Naive thymus-derived CD4-positive, alpha-beta T cell (primary cell): ENCODE results near the gene ECE2. TPM values are rescaled to one million over a fixed set of nuclear protein-coding genes. Genes with fewer than 3 reads are reported as not detected.

Experiments
- ATAC-seq: fragments of 150-1000 bp; cut with Tn5 transposase; 2 replicates; pipeline ENCODE4 v1.10.0; 2021; ENCODE audit warnings: mild to moderate bottlenecking, moderate library complexity
- CTCF ChIA-PET: fragments of 350-600 bp; sonication (Branson Sonifier 250); formaldehyde crosslinking; loops from one replicate; lab custom pipeline; 2021; ENCODE audit warnings: antibody characterized with exemption; lab: Charles Lee
- POLR2A ChIA-PET: fragments of 350-600 bp; sonication (Branson Sonifier 250); formaldehyde crosslinking; loops from one replicate; lab custom pipeline; 2021; ENCODE audit warnings: antibody characterized with exemption, inconsistent platforms; lab: Charles Lee
- DNase-seq, 9 donors: peaks; one replicate each; pipeline versions ENCODE4 v3.0.0 to v3.0.0-alpha.2; 2020 to 2022; ENCODE audit warnings: mixed read lengths in 1 of 9
- H3K27ac ChIP-seq: one replicate; pipeline ENCODE4 v1.7.0; 2013; ENCODE audit warnings: mild to moderate bottlenecking, low read depth, low read length, moderate library complexity
- H3K27me3 ChIP-seq, 2 donors: one replicate each; pipeline ENCODE4 v1.7.0; 2013; ENCODE audit warnings: low read length in 2 of 2, mild to moderate bottlenecking in 2 of 2, moderate library complexity in 2 of 2; ENCODE audit not compliant: control insufficient read depth in 2 of 2, insufficient read depth in 2 of 2
- H3K36me3 ChIP-seq, 3 experiments: 1 replicate in 2 of 3; 2 replicates in 1 of 3; pipeline ENCODE4 v1.7.0; 2013; ENCODE audit warnings: low read length in 3 of 3, mild to moderate bottlenecking in 3 of 3, moderate library complexity in 1 of 3; ENCODE audit not compliant: insufficient read depth in 3 of 3, control insufficient read depth in 2 of 3
- H3K4me1 ChIP-seq, 2 donors: one replicate each; pipeline ENCODE4 v1.7.0; 2013; ENCODE audit warnings: low read length in 2 of 2, mild to moderate bottlenecking in 2 of 2, moderate library complexity in 1 of 2; ENCODE audit not compliant: control insufficient read depth in 2 of 2, insufficient read depth in 2 of 2
- H3K4me3 ChIP-seq: 2 replicates; pipeline ENCODE4 v1.7.0; 2013; ENCODE audit warnings: mild to moderate bottlenecking, low read length
- H3K9me3 ChIP-seq, 3 experiments: 1 replicate in 2 of 3; 2 replicates in 1 of 3; pipeline ENCODE4 v1.7.0; 2013; ENCODE audit warnings: low read length in 3 of 3; ENCODE audit not compliant: control insufficient read depth in 2 of 3
- H3K27ac Mint-ChIP-seq, 9 donors: one replicate each; pipeline ENCODE4 v1.8.0; 2020 to 2022; ENCODE audit warnings: mixed read lengths in 9 of 9, mild to moderate bottlenecking in 8 of 9, moderate library complexity in 5 of 9, inconsistent platforms in 2 of 9
- H3K27me3 Mint-ChIP-seq, 5 donors: one replicate each; pipeline ENCODE4 v1.8.0; 2021 to 2022; ENCODE audit warnings: mixed read lengths in 5 of 5, mild to moderate bottlenecking in 1 of 5
- H3K36me3 Mint-ChIP-seq, 5 donors: one replicate each; pipeline ENCODE4 v1.8.0; 2020 to 2022; ENCODE audit warnings: mixed read lengths in 5 of 5, mild to moderate bottlenecking in 3 of 5, inconsistent platforms in 1 of 5
- H3K4me1 Mint-ChIP-seq, 7 donors: one replicate each; pipeline ENCODE4 v1.8.0; 2020 to 2022; ENCODE audit warnings: mixed read lengths in 7 of 7, mild to moderate bottlenecking in 3 of 7, inconsistent platforms in 1 of 7
- H3K4me3 Mint-ChIP-seq, 10 donors: one replicate each; pipeline ENCODE4 v1.8.0; 2020 to 2022; ENCODE audit warnings: mild to moderate bottlenecking in 10 of 10, mixed read lengths in 10 of 10, moderate library complexity in 6 of 10, inconsistent platforms in 2 of 10
- H3K9me3 Mint-ChIP-seq, 11 donors: one replicate each; pipeline ENCODE4 v1.8.0; 2020 to 2022; ENCODE audit warnings: mixed read lengths in 11 of 11, mild to moderate bottlenecking in 4 of 11, inconsistent platforms in 1 of 11, moderate library complexity in 1 of 11
- intact Hi-C, 2 donors: fragments of 100-400 bp; cut with micrococcal nuclease; formaldehyde crosslinking; loops; one replicate each; pipeline ENCODE4 v1.15.1; 2023
- polyA plus RNA-seq, 2 donors: library from polyadenylated mRNA; unstranded; fragments of 300-500 nt; fragmentation: Illumina TruSeq; gene quantifications; one replicate each; pipeline ENCODE4 v1.2.3, GENCODE V29; 2021
- total RNA-seq, 6 experiments: library from RNA in 5 of 6; stranded (reverse) in 5 of 6; gene quantifications; 1 replicate in 5 of 6; 2 replicates in 1 of 6; pipeline ENCODE4 v1.2.3 and lab custom pipeline; 2021 to 2026

ECE2 gene
- total and polyA plus RNA-seq, 7 experiments from 2014 or later: not detected

DNA sequence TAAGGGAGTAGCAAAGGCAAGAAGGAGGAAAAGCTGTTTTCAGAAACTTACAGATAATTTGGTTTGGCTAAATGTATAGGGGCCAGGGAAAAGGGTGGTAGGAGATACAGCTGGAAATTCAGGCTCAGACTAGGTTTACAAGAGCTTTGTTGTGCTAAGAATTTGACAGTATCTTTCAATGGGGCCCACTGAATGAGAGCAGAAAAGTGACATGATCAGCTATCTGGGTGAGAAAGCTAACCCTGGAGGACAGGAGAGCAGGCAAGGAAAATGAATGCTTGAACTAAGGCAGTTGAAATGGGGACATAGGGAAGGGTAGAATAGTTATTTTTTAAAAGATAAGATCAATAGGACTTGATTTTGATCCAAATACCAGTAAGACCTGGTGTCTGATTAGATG is 35.8 kb downstream of the ECE2 start:
- peaks cover 6 to 17% (median 9%) of the 10 kb centered on the region in 7 donors for H3K4me1 Mint-ChIP-seq
- peak overlapping the region in 2 of 9 donors; percentile 16 to 36 for H3K27ac Mint-ChIP-seq
- H3K4me1 ChIP-seq: peaks cover 0 to 15% of the 10 kb centered on the region in 2 donors
- H3K36me3 Mint-ChIP-seq: peaks cover 13 to 25% (median 21%) of the 10 kb centered on the region in 5 donors
- no peak for DNase-seq
- no peak for ATAC-seq
- no peaks in the 10 kb centered on the region for H3K9me3 Mint-ChIP-seq
- peaks cover 8 to 24% (median 11%) of the 10 kb centered on the region in 3 experiments for H3K36me3 ChIP-seq
- intact Hi-C loops: loop anchor here in 1 of 2 donors (5.0 kb wide), 1 partner anchor 614 kb away; the partner anchor contains the start of gene YEATS2
- H3K4me3 Mint-ChIP-seq: peak overlapping the region in 5 of 10 donors; percentile 3 to 53 (median 42)
- POLR2A ChIA-PET: interaction anchor here (0.6 to 1.8 kb wide), 4 partner anchors 9 to 1506 kb away, joined by 3 to 7 read pairs (median 3); no protein-coding TSS in a partner anchor
- H3K9me3 ChIP-seq: no peaks in the 10 kb centered on the region
- H3K27me3 Mint-ChIP-seq: no peaks in the 10 kb centered on the region
- no peak overlapping the region for H3K27ac ChIP-seq
- no peak overlapping the region for H3K4me3 ChIP-seq
- no peaks in the 10 kb centered on the region for H3K27me3 ChIP-seq
- CTCF ChIA-PET: interaction anchor here (0.6 kb wide), 1 partner anchor 1639 kb away, joined by 3 read pairs; no protein-coding TSS in a partner anchor

DNA sequence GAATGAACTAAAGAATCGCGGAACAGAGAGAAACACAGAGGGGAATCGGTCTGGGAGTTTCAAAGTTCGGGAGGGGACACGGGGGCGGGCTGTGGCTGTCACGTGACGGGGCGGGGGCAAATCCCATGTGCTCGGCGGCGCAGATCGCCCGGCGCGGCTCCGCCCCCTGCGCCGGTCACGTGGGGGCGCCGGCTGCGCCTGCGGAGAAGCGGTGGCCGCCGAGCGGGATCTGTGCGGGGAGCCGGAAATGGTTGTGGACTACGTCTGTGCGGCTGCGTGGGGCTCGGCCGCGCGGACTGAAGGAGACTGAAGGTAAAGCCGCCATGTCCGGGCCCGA is 38.5 kb downstream of the ECE2 start, which contains the start of gene EIF4G1:
Gene EIF4G1, plus strand, starts transcription at position 244 of the 337 bp plus-strand sequence. CDS start 1,191 bp downstream, outside the sequence.
- peaks cover 0 to 11% (median 5%) of the 10 kb centered on the region in 5 donors for H3K36me3 Mint-ChIP-seq
- H3K27ac ChIP-seq: peak within 1 kb of the TSS; percentile 93
- no peaks in the 10 kb centered on the region for H3K27me3 Mint-ChIP-seq
- H3K4me1 Mint-ChIP-seq: peaks cover 15 to 35% (median 28%) of the 10 kb centered on the region in 7 donors
- H3K4me3 Mint-ChIP-seq: peak within 1 kb of the TSS; percentile 79 to 94 (median 88)
- CTCF ChIA-PET: no interaction called here
- ATAC-seq (peak; percentile 95), DNase-seq (peak; percentile 89 to 95 (median 91))
- intact Hi-C loops: loop anchor here (1.0 to 5.0 kb wide), 7 partner anchors 15 to 617 kb away; partner anchors contain the start of genes ABCF3 (in 2 of the 2), PSMD2 (in 2 of the 2), AP2M1 (in 1 of the 2) and EEF1AKMT4 (in 1 of the 2)
- H3K27me3 ChIP-seq: no peaks in the 10 kb centered on the region
- POLR2A ChIA-PET: no interaction called here
- H3K36me3 ChIP-seq: peaks cover 0 to 21% (median 8%) of the 10 kb centered on the region in 3 experiments
- peak within 1 kb of the TSS; percentile 73 for H3K4me3 ChIP-seq
- no peaks in the 10 kb centered on the region for H3K9me3 ChIP-seq
- peak within 1 kb of the TSS; percentile 68 to 95 (median 89) for H3K27ac Mint-ChIP-seq
- peaks cover 0 to 17% of the 10 kb centered on the region in 2 donors for H3K4me1 ChIP-seq
- H3K9me3 Mint-ChIP-seq: no peaks in the 10 kb centered on the region

DNA sequence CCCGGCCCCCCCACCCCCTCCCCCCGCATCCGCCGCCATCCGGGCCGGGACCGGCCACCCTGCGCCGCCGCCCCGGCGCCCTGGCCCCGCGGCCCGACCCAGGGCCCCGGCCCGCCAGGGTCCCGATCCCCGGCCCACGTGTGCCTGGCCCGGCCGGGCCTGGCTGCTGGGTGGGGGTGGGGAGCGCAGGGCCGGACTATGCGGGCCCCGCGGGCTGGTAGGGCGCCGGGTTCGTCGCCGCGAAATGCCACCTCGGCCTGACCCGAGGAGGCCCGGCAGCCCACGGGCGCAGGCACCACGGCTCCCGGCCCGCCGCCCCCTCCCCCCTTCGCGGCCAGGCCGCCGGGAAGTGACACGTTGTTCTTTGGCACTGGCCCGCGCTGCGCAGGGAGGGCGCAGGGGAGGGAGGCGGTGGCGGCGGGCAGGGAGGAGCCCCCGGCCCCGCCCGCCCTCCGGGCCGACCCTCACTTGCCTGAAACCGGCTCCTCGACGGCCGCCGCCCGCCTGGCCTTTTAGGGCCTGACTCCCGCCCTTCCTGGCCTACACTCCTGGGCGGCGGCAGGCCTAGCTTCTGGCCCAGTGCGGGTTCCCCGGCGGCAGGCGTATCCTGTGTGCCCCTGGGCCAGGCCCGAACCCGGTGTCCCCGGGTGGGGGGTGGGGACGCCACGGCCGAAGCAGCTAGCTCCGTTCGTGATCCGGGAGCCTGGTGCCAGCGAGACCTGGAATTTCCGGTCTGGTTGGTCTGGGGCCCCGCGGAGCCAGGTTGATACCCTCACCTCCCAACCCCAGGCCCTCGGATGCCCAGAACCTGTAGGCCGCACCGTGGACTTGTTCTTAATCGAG is 39.1 kb downstream of the ECE2 start:
- CTCF ChIA-PET: no interaction called here
- H3K27me3 ChIP-seq: no peaks in the 10 kb centered on the region
- POLR2A ChIA-PET: interaction anchor here (0.7 to 1.5 kb wide), 3 partner anchors 13 to 137 kb away, joined by 3 to 4 read pairs (median 3); partner anchors contain the start of gene FAM131A
- no peaks in the 10 kb centered on the region for H3K9me3 ChIP-seq
- DNase-seq (peak; percentile 54 to 68 (median 64)), ATAC-seq (peak; percentile 75)
- H3K4me3 ChIP-seq: peak overlapping the region; percentile 73
- peak overlapping the region; percentile 93 for H3K27ac ChIP-seq
- Mint-ChIP-seq H3K36me3 (peaks cover 0 to 10% (median 5%) of the 10 kb centered on the region in 5 donors), H3K27ac (peak overlapping the region; percentile 68 to 95 (median 89)), H3K4me1 (peaks cover 15 to 35% (median 31%) of the 10 kb centered on the region in 7 donors), H3K4me3 (peak overlapping the region; percentile 79 to 94 (median 86)), H3K9me3 (no peaks in the 10 kb centered on the region), H3K27me3 (no peaks in the 10 kb centered on the region)
- intact Hi-C loops: loop anchor here (1.0 to 5.0 kb wide), 8 partner anchors 16 to 618 kb away; partner anchors contain the start of genes ABCF3 (in 2 of the 2), PSMD2 (in 2 of the 2), AP2M1 (in 1 of the 2) and EEF1AKMT4 (in 1 of the 2)
- peaks cover 0 to 26% (median 8%) of the 10 kb centered on the region in 3 experiments for H3K36me3 ChIP-seq
- peaks cover 0 to 17% of the 10 kb centered on the region in 2 donors for H3K4me1 ChIP-seq

DNA sequence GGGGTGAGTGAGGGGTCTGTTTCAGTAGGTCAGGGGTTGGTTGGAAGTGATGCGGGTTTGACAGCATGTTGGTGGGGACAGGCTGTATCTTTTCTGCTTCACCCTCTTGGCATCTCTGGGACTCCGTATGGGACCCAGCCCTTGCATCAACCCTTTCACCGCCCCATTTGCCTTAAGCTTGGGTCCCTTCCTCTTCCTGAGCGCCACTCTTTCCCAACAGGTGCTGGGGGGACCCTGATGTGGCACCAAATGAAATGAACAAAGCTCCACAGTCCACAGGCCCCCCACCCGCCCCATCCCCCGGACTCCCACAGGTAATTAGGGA is 39.7 kb downstream of the ECE2 start:
- Histone ChIP-seq H3K27ac (peak overlapping the region; percentile 93), H3K4me1 (peaks cover 0 to 17% of the 10 kb centered on the region in 2 donors), H3K9me3 (no peaks in the 10 kb centered on the region), H3K36me3 (peaks cover 0 to 32% (median 11%) of the 10 kb centered on the region in 3 experiments), H3K4me3 (peak overlapping the region; percentile 73), H3K27me3 (no peaks in the 10 kb centered on the region)
- ATAC-seq: no peak
- Mint-ChIP-seq H3K4me3 (peak overlapping the region; percentile 62 to 91 (median 81)), H3K36me3 (peaks cover 0 to 9% (median 5%) of the 10 kb centered on the region in 5 donors), H3K4me1 (peaks cover 15 to 35% (median 31%) of the 10 kb centered on the region in 7 donors), H3K27me3 (no peaks in the 10 kb centered on the region), H3K9me3 (no peaks in the 10 kb centered on the region), H3K27ac (peak overlapping the region; percentile 68 to 95 (median 89))
- intact Hi-C loops: loop anchor here in 1 of 2 donors (1.0 kb wide), 1 partner anchor 180 kb away; the partner anchor contains the start of gene EIF2B5
- peak in 2 of 9 donors; percentile 24 to 25 for DNase-seq
- ChIA-PET CTCF (no interaction called here), POLR2A (interaction anchor here (0.7 to 1.5 kb wide), 3 partner anchors 13 to 138 kb away, joined by 3 to 4 read pairs (median 3); partner anchors contain the start of gene FAM131A)

DNA sequence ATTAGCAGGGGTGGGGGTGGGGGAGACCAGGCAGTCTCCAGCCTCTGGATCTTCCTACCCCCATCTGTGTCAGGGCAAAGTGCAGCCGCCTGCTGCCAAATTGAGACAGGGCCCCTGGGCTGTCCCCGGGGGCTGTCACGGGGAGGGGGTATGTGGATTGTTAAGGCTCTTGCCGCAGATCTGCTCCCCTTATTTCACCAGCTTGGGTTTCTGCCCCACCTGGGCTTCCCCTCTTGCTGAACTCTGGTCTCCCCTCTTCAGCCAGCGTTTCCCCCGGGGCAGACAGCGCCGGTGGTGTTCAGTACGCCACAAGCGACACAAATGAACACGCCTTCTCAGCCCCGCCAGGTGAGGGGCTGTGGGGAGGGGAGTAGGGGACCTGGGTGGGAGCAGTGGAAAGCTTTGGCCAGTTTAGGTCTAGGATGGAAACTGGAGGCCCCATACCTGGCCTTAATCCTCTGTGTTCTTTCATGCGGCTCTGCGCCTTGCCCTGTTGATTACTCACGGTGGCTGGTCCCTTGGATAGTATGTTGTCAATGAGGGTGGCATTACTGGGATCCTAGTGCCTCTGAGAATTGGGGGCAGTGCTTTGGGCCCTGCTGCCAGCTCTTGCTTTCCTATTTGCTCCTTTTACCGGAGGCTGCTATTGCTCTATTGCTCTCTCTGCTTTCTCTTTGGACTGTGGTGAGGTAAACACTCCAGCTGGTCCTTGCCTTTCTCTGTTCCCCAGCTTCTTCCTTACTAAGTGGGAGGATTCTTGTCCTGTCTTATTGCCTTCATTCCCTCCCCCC is 40.2 kb downstream of the ECE2 start:
- POLR2A ChIA-PET: interaction anchor here (0.7 to 1.5 kb wide), 2 partner anchors 14 to 21 kb away, joined by 3 to 4 read pairs; partner anchors contain the start of gene FAM131A
- intact Hi-C loops: loop anchor here in 1 of 2 donors (1.0 kb wide), 1 partner anchor 181 kb away; the partner anchor contains the start of gene EIF2B5
- H3K4me3 ChIP-seq: peak overlapping the region; percentile 73
- H3K9me3 ChIP-seq: no peaks in the 10 kb centered on the region
- Mint-ChIP-seq H3K27ac (peak overlapping the region; percentile 68 to 95 (median 86)), H3K27me3 (no peaks in the 10 kb centered on the region), H3K9me3 (no peaks in the 10 kb centered on the region), H3K4me1 (peaks cover 20 to 35% (median 32%) of the 10 kb centered on the region in 7 donors), H3K4me3 (peak overlapping the region; percentile 62 to 91 (median 81)), H3K36me3 (peaks cover 5 to 13% (median 9%) of the 10 kb centered on the region in 5 donors)
- H3K27ac ChIP-seq: peak overlapping the region; percentile 93
- DNase-seq (peak in 1 of 9 donors; percentile 17), ATAC-seq (no peak)
- H3K4me1 ChIP-seq: peaks cover 0 to 17% of the 10 kb centered on the region in 2 donors
- CTCF ChIA-PET: interaction anchor here (0.6 kb wide), 1 partner anchor 586 kb away, joined by 3 read pairs; no protein-coding TSS in a partner anchor
- H3K36me3 ChIP-seq: peaks cover under 1 to 37% (median 16%) of the 10 kb centered on the region in 3 experiments
- H3K27me3 ChIP-seq: no peaks in the 10 kb centered on the region
